Neural cell (in vitro differentiated cells): ENCODE measurements around the gene PPP3CB. TPM values are rescaled to one million over a fixed set of nuclear protein-coding genes. Genes with fewer than 3 reads are reported as not detected.
A peak's percentile ranks its signal among the peaks of the same experiment; 100 is the strongest.

ENCODE experiments used
- H2AFZ ChIP-seq: fragments of 200-600, 300-800 bp; sonication (generic), shearing (Covaris generic); 2 replicates; pipeline ENCODE4 v1.6.0; 2014; ENCODE audit warnings: low read depth, mild to moderate bottlenecking, antibody characterized with exemption, low read length, moderate library complexity
- H3F3A ChIP-seq: fragments of 200-600 bp; shearing (Covaris generic); 2 replicates; pipeline ENCODE4 v1.6.1; 2016; ENCODE audit warnings: mild to moderate bottlenecking, moderate library complexity, mixed read lengths, antibody characterized with exemption, low read length; ENCODE audit not compliant: insufficient read depth, poor library complexity, severe bottlenecking
- H3K27ac ChIP-seq: fragments of 200-600, 300-800 bp; sonication (generic), shearing (Covaris generic); 2 replicates; pipeline ENCODE4 v1.5.1; 2014; ENCODE audit warnings: mild to moderate bottlenecking, low read length, moderate library complexity
- H3K27me3 ChIP-seq: fragments of 300-800, 200-600 bp; sonication (generic), shearing (Covaris generic); 2 replicates; pipeline ENCODE4 v1.6.0; 2014; ENCODE audit warnings: mild to moderate bottlenecking, low read depth, low read length, moderate library complexity; ENCODE audit not compliant: insufficient read depth
- H3K36me3 ChIP-seq: fragments of 300-800, 200-600 bp; sonication (generic), shearing (Covaris generic); 2 replicates; pipeline ENCODE4 v1.5.1; 2014; ENCODE audit warnings: mild to moderate bottlenecking, antibody characterized with exemption, low read length, moderate library complexity; ENCODE audit not compliant: insufficient read depth
- H3K4me2 ChIP-seq: fragments of 300-800, 200-600 bp; sonication (generic), shearing (Covaris generic); 2 replicates; pipeline ENCODE4 v1.6.0; 2014; ENCODE audit warnings: mild to moderate bottlenecking, low read length
- H3K4me3 ChIP-seq: fragments of 300-800, 200-600 bp; sonication (generic), shearing (Covaris generic); 2 replicates; pipeline ENCODE4 v1.5.1; 2014; ENCODE audit warnings: mild to moderate bottlenecking, low read length, moderate library complexity
- H3K79me2 ChIP-seq: fragments of 200-600 bp; shearing (Covaris generic); replicated peaks from 2 replicates; pipeline ENCODE4 v1.6.0; 2014; ENCODE audit warnings: mild to moderate bottlenecking, low read length, moderate library complexity; ENCODE audit not compliant: insufficient read depth
- H3K9ac ChIP-seq: fragments of 300-800, 200-600 bp; sonication (generic), shearing (Covaris generic); 2 replicates; pipeline ENCODE4 v1.6.1; 2016; ENCODE audit warnings: mild to moderate bottlenecking, low read length, mixed read lengths
- H3K9me2 ChIP-seq: fragments of 200-600 bp; shearing (Covaris generic); 2 replicates; pipeline ENCODE4 v1.6.1; 2016; ENCODE audit warnings: mild to moderate bottlenecking, low read length, mixed read lengths; ENCODE audit not compliant: insufficient read depth
- H3K9me3 ChIP-seq: fragments of 200-600, 300-800 bp; sonication (generic), shearing (Covaris generic); 2 replicates; pipeline ENCODE4 v1.6.1; 2016; ENCODE audit warnings: mild to moderate bottlenecking, mixed run types, low read length, moderate library complexity, mixed read lengths
- H4K20me1 ChIP-seq: fragments of 200-600 bp; shearing (Covaris generic); 2 replicates; pipeline ENCODE4 v1.6.1; 2016; ENCODE audit warnings: mild to moderate bottlenecking, mixed run types; ENCODE audit not compliant: insufficient read depth
- CTCF ChIP-seq: fragments of 450-650 bp; IDR thresholded peaks from 2 replicates; pipeline ENCODE4 v1.5.1; 2014; ENCODE audit warnings: antibody characterized with exemption, mild to moderate bottlenecking, moderate library complexity; ENCODE audit not compliant: poor library complexity, severe bottlenecking
- EP300 ChIP-seq: fragments of 450-650 bp; conservative IDR thresholded peaks from 2 replicates; pipeline ENCODE4 v1.6.1; 2014; ENCODE audit warnings: antibody characterized with exemption, mild to moderate bottlenecking, moderate library complexity; ENCODE audit not compliant: poor library complexity, severe bottlenecking
- EZH2 ChIP-seq: fragments of 200-600, 300-800 bp; shearing (Covaris generic), sonication (generic); IDR thresholded peaks from 2 replicates; pipeline ENCODE4 v1.6.1; 2014; ENCODE audit warnings: antibody characterized with exemption, low read length, borderline replicate concordance, mild to moderate bottlenecking; ENCODE audit not compliant: insufficient read depth, poor library complexity, severe bottlenecking
- MXI1 ChIP-seq: fragments of 450-650 bp; conservative IDR thresholded peaks from 2 replicates; pipeline ENCODE4 v1.6.1; 2014; ENCODE audit warnings: antibody characterized with exemption, mild to moderate bottlenecking; ENCODE audit not compliant: poor library complexity, severe bottlenecking
- POLR2AphosphoS5 ChIP-seq: IDR thresholded peaks from 2 replicates; pipeline ENCODE4 v1.6.1; 2012
- RAD21 ChIP-seq: fragments of 450-650 bp; conservative IDR thresholded peaks from 2 replicates; pipeline ENCODE4 v1.6.1; 2014; ENCODE audit warnings: antibody characterized with exemption, mild to moderate bottlenecking, moderate library complexity
- REST ChIP-seq: IDR thresholded peaks from 2 replicates; pipeline ENCODE4 v1.6.1; 2012; ENCODE audit warnings: borderline replicate concordance
- SMC3 ChIP-seq: fragments of 450-650 bp; conservative IDR thresholded peaks from 2 replicates; pipeline ENCODE4 v1.6.1; 2014; ENCODE audit warnings: antibody characterized with exemption, mild to moderate bottlenecking, moderate library complexity; ENCODE audit not compliant: poor library complexity
- TAF1 ChIP-seq: IDR thresholded peaks from 2 replicates; pipeline ENCODE4 v1.6.1; 2012; ENCODE audit warnings: low read depth
- polyA minus RNA-seq: library from RNA; depleted of rRNA, polyadenylated mRNA; stranded (reverse); fragments of >200 nt; gene quantifications from 2 replicates; pipeline ENCODE4 v1.2.3, GENCODE V29; 2014
- polyA plus RNA-seq: library from polyadenylated mRNA; depleted of rRNA; stranded (reverse); fragments of >200 nt; gene quantifications from 2 replicates; pipeline ENCODE4 v1.2.3, GENCODE V29; 2014

Gene PPP3CB
- 101 and 102 TPM in 2 replicates for polyA plus RNA-seq
- polyA minus RNA-seq = 105 and 129 TPM in 2 replicates

GRCh38 chr10:73495884-73496674 lies at the start of gene PPP3CB:
Gene PPP3CB, minus strand, starts transcription at chr10:73496024. Its CDS starts 135 bp downstream, at chr10:73495889.
- peaks cover 10% of the 10 kb centered on the region for H3F3A ChIP-seq
- peak within 1 kb of the TSS; percentile 79 for H2AFZ ChIP-seq
- peak; percentile 86 for TF ChIP-seq POLR2AphosphoS5
- TF ChIP-seq RAD21 = no peak
- peak; percentile 49 for TF ChIP-seq REST
- TF ChIP-seq TAF1 = peak; percentile 80
- H3K9me2 ChIP-seq = no peaks in the 10 kb centered on the region
- peaks cover 40% of the 10 kb centered on the region for H3K79me2 ChIP-seq
- H3K4me3 ChIP-seq = peak within 1 kb of the TSS; percentile 99
- H3K9me3 ChIP-seq = no peaks in the 10 kb centered on the region
- no peaks in the 10 kb centered on the region for H3K36me3 ChIP-seq
- no peaks in the 10 kb centered on the region for H3K27me3 ChIP-seq
- H3K9ac ChIP-seq = peak within 1 kb of the TSS; percentile 95
- peak within 1 kb of the TSS; percentile 100 for H3K4me2 ChIP-seq
- H3K27ac ChIP-seq = peak within 1 kb of the TSS; percentile 94
- no peaks in the 10 kb centered on the region for H4K20me1 ChIP-seq

- no peaks in the 10 kb centered on the region for H3F3A ChIP-seq
- no peaks in the 10 kb centered on the region for H3K79me2 ChIP-seq
- no peaks in the 10 kb centered on the region for H3K9me2 ChIP-seq
- no peak for TF ChIP-seq CTCF
- no peak for TF ChIP-seq RAD21
- H3K27me3 ChIP-seq = no peaks in the 10 kb centered on the region
- H3K27ac ChIP-seq = no peak overlapping the region
- H3K9me3 ChIP-seq = no peaks in the 10 kb centered on the region
- no peaks in the 10 kb centered on the region for H3K36me3 ChIP-seq
- no peak overlapping the region for H2AFZ ChIP-seq
- H4K20me1 ChIP-seq = no peaks in the 10 kb centered on the region
- H3K4me3 ChIP-seq = no peak overlapping the region
- no peak overlapping the region for H3K9ac ChIP-seq
- H3K4me2 ChIP-seq = no peak overlapping the region
These were observed 49.5 kb upstream of the PPP3CB start for GRCh38 chr10:73545357-73545756.

GRCh38 chr10:73537709-73538108 lies 41.9 kb upstream of the PPP3CB start:
- Histone ChIP-seq H3K27ac (no peak overlapping the region), H2AFZ (no peak overlapping the region), H4K20me1 (no peaks in the 10 kb centered on the region), H3K36me3 (no peaks in the 10 kb centered on the region), H3K4me2 (no peak overlapping the region), H3K79me2 (no peaks in the 10 kb centered on the region), H3K9me3 (no peaks in the 10 kb centered on the region), H3K9me2 (no peaks in the 10 kb centered on the region), H3F3A (no peaks in the 10 kb centered on the region), H3K27me3 (no peaks in the 10 kb centered on the region), H3K4me3 (no peak overlapping the region), H3K9ac (no peak overlapping the region)
- TF ChIP-seq SMC3 = no peak
- no peak for TF ChIP-seq CTCF
- no peak for TF ChIP-seq EP300
- TF ChIP-seq POLR2AphosphoS5 = no peak
- TF ChIP-seq EZH2 = no peak
- no peak for TF ChIP-seq RAD21
- no peak for TF ChIP-seq REST
- no peak for TF ChIP-seq TAF1
- TF ChIP-seq MXI1 = no peak
